HEK293 (cell line): ENCODE data around the gene PRICKLE1.

ENCODE experiments used
- CTCF ChIA-PET: fragments of 350-600 bp; formaldehyde crosslinking; extraction: SDS; loops from one replicate; lab custom pipeline; 2021; ENCODE audit warnings: antibody characterized with exemption; lab: Yijun Ruan, JAX
- POLR2A ChIA-PET: fragments of 300-600 bp; formaldehyde crosslinking; extraction: SDS; loops from one replicate; lab custom pipeline; 2020; ENCODE audit warnings: antibody characterized with exemption, inconsistent platforms; lab: Yijun Ruan, JAX
- H3K27ac ChIP-seq: fragments of 200-500 bp; sonication (Bioruptor generic); 2 replicates; pipeline ENCODE4 v1.5.1; 2014; ENCODE audit warnings: low read depth, low read length, control low read depth, inconsistent platforms; ENCODE audit errors: extremely low read depth
- H3K36me3 ChIP-seq, 2 experiments: fragments of 200-500 bp in 1 of 2; sonication (Bioruptor generic) in 1 of 2; 1 replicate in 1 of 2; 2 replicates in 1 of 2; pipeline ENCODE4 v1.5.1; 2014 to 2017; ENCODE audit warnings: inconsistent platforms in 2 of 2, low read length in 2 of 2; ENCODE audit not compliant: control insufficient read depth in 2 of 2, insufficient read depth in 1 of 2
- H3K4me1 ChIP-seq: fragments of 200-500 bp; sonication (Bioruptor generic); 2 replicates; pipeline ENCODE4 v1.5.1; 2014; ENCODE audit warnings: mild to moderate bottlenecking, low read length, inconsistent platforms; ENCODE audit not compliant: control insufficient read depth, insufficient read depth
- H3K4me3 ChIP-seq: 2 replicates; pipeline ENCODE4 v1.5.1; 2011; ENCODE audit warnings: low read depth, mild to moderate bottlenecking, control low read depth, low read length, moderate library complexity
- H3K9me3 ChIP-seq: fragments of 200-500 bp; sonication (Bioruptor generic); 2 replicates; pipeline ENCODE4 v1.5.1; 2014; ENCODE audit warnings: low read depth, low read length, inconsistent platforms; ENCODE audit not compliant: control insufficient read depth, insufficient read depth
- IKZF3 ChIP-seq: fragments of 450-650 bp; IDR thresholded peaks from 2 replicates; pipeline ENCODE4 v1.5.0; 2018; ENCODE audit warnings: missing biosample characterization, mild to moderate bottlenecking, missing genetic modification characterization, moderate library complexity
- SP2 ChIP-seq: fragments of 450-650 bp; formaldehyde crosslinking; IDR thresholded peaks from 2 replicates; pipeline ENCODE4 v1.5.1; 2016; ENCODE audit warnings: missing biosample characterization, missing genetic modification characterization
- ZNF112 ChIP-seq: fragments of 450-650 bp; formaldehyde crosslinking; IDR thresholded peaks from 2 replicates; pipeline ENCODE4 v1.5.0; 2017; ENCODE audit warnings: missing biosample characterization, missing genetic modification characterization
- ZNF133 ChIP-seq: fragments of 450-650 bp; formaldehyde crosslinking; IDR thresholded peaks from 2 replicates; pipeline ENCODE4 v1.5.1; 2016; ENCODE audit warnings: missing biosample characterization, missing genetic modification characterization
- ZNF335 ChIP-seq: fragments of 450-650 bp; formaldehyde crosslinking; conservative IDR thresholded peaks from 2 replicates; pipeline ENCODE4 v1.5.1; 2016; ENCODE audit warnings: missing biosample characterization, missing genetic modification characterization
- ZNF555 ChIP-seq: fragments of 450-650 bp; formaldehyde crosslinking; conservative IDR thresholded peaks from 2 replicates; pipeline ENCODE4 v1.5.1; 2017; ENCODE audit warnings: missing biosample characterization, mild to moderate bottlenecking, missing genetic modification characterization, inconsistent platforms
- ZNF670 ChIP-seq: fragments of 450-650 bp; formaldehyde crosslinking; IDR thresholded peaks from 2 replicates; pipeline ENCODE4 v1.5.1; 2016; ENCODE audit warnings: missing biosample characterization, missing genetic modification characterization, low read depth
- ZSCAN16 ChIP-seq: fragments of 450-650 bp; formaldehyde crosslinking; IDR thresholded peaks from 2 replicates; pipeline ENCODE4 v1.5.1; 2016; ENCODE audit warnings: missing biosample characterization, missing genetic modification characterization
- ZSCAN23 ChIP-seq: fragments of 450-650 bp; formaldehyde crosslinking; IDR thresholded peaks from 2 replicates; pipeline ENCODE4 v1.5.1; 2016; ENCODE audit warnings: missing biosample characterization, missing genetic modification characterization
- ZXDB ChIP-seq: fragments of 450-650 bp; formaldehyde crosslinking; IDR thresholded peaks from 2 replicates; pipeline ENCODE4 v1.5.1; 2016; ENCODE audit warnings: missing biosample characterization, missing genetic modification characterization
- TF ChIP-seq, protein P1 (sequence below): fragments of 450-650 bp; formaldehyde crosslinking; IDR thresholded peaks from 2 replicates; pipeline ENCODE4 v1.5.1; 2016; ENCODE audit warnings: missing biosample characterization, missing genetic modification characterization
- TF ChIP-seq, protein P2 (sequence below): fragments of 450-650 bp; formaldehyde crosslinking; IDR thresholded peaks from 2 replicates; pipeline ENCODE4 v1.5.1; 2017; ENCODE audit warnings: missing biosample characterization, missing genetic modification characterization
- TF ChIP-seq, protein P3 (sequence below): fragments of 450-650 bp; formaldehyde crosslinking; conservative IDR thresholded peaks from 2 replicates; pipeline ENCODE4 v1.5.1; 2016; ENCODE audit warnings: low read depth, missing biosample characterization, missing genetic modification characterization

PRICKLE1 gene

GRCh38 chr12:42571327-42572009 lies 18.1 kb downstream of the PRICKLE1 start:
- Histone ChIP-seq H3K4me3 (no peak overlapping the region), H3K36me3 (no peaks in the 10 kb centered on the region; a peak in 1 of 3 replicates), H3K4me1 (peaks cover 21% of the 10 kb centered on the region), H3K27ac (no peak overlapping the region), H3K9me3 (no peaks in the 10 kb centered on the region)
- ChIA-PET POLR2A (no interaction called here), CTCF (interaction anchor here (0.7 kb wide), 1 partner anchor 90 kb away, joined by 3 read pairs; no protein-coding TSS in a partner anchor)
- TF ChIP-seq, protein P1, sequence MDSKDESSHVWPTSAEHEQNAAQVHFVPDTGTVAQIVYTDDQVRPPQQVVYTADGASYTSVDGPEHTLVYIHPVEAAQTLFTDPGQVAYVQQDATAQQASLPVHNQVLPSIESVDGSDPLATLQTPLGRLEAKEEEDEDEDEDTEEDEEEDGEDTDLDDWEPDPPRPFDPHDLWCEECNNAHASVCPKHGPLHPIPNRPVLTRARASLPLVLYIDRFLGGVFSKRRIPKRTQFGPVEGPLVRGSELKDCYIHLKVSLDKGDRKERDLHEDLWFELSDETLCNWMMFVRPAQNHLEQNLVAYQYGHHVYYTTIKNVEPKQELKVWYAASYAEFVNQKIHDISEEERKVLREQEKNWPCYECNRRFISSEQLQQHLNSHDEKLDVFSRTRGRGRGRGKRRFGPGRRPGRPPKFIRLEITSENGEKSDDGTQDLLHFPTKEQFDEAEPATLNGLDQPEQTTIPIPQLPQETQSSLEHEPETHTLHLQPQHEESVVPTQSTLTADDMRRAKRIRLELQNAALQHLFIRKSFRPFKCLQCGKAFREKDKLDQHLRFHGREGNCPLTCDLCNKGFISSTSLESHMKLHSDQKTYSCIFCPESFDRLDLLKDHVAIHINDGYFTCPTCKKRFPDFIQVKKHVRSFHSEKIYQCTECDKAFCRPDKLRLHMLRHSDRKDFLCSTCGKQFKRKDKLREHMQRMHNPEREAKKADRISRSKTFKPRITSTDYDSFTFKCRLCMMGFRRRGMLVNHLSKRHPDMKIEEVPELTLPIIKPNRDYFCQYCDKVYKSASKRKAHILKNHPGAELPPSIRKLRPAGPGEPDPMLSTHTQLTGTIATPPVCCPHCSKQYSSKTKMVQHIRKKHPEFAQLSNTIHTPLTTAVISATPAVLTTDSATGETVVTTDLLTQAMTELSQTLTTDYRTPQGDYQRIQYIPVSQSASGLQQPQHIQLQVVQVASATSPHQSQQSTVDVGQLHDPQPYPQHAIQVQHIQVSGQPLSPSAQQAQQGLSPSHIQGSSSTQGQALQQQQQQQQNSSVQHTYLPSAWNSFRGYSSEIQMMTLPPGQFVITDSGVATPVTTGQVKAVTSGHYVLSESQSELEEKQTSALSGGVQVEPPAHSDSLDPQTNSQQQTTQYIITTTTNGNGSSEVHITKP (tag by site-specific recombination), result peak; percentile 80
- TF ChIP-seq, protein P2, sequence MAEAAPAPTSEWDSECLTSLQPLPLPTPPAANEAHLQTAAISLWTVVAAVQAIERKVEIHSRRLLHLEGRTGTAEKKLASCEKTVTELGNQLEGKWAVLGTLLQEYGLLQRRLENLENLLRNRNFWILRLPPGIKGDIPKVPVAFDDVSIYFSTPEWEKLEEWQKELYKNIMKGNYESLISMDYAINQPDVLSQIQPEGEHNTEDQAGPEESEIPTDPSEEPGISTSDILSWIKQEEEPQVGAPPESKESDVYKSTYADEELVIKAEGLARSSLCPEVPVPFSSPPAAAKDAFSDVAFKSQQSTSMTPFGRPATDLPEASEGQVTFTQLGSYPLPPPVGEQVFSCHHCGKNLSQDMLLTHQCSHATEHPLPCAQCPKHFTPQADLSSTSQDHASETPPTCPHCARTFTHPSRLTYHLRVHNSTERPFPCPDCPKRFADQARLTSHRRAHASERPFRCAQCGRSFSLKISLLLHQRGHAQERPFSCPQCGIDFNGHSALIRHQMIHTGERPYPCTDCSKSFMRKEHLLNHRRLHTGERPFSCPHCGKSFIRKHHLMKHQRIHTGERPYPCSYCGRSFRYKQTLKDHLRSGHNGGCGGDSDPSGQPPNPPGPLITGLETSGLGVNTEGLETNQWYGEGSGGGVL (tag by site-specific recombination), result no peak

- ChIA-PET POLR2A (interaction anchor here (1.5 kb wide), 1 partner anchor 87 kb away, joined by 4 read pairs; no protein-coding TSS in a partner anchor), CTCF (interaction anchor here (0.6 to 2.7 kb wide), 15 partner anchors 8 to 961 kb away, joined by 3 to 25 read pairs (median 4); no protein-coding TSS in a partner anchor)
- Histone ChIP-seq H3K27ac (no peak overlapping the region; the same call in 1 of the 2 replicates), H3K9me3 (no peaks in the 10 kb centered on the region), H3K4me1 (peaks cover 15% of the 10 kb centered on the region), H3K36me3 (no peaks in the 10 kb centered on the region; a peak in 1 of 3 replicates), H3K4me3 (no peak overlapping the region)
- TF ChIP-seq ZNF670 (tag by site-specific recombination) (no peak), ZNF133 (tag by site-specific recombination) (no peak)
Measured at GRCh38 chr12:42570076-42570475, 19.5 kb downstream of the PRICKLE1 start.

DNA sequence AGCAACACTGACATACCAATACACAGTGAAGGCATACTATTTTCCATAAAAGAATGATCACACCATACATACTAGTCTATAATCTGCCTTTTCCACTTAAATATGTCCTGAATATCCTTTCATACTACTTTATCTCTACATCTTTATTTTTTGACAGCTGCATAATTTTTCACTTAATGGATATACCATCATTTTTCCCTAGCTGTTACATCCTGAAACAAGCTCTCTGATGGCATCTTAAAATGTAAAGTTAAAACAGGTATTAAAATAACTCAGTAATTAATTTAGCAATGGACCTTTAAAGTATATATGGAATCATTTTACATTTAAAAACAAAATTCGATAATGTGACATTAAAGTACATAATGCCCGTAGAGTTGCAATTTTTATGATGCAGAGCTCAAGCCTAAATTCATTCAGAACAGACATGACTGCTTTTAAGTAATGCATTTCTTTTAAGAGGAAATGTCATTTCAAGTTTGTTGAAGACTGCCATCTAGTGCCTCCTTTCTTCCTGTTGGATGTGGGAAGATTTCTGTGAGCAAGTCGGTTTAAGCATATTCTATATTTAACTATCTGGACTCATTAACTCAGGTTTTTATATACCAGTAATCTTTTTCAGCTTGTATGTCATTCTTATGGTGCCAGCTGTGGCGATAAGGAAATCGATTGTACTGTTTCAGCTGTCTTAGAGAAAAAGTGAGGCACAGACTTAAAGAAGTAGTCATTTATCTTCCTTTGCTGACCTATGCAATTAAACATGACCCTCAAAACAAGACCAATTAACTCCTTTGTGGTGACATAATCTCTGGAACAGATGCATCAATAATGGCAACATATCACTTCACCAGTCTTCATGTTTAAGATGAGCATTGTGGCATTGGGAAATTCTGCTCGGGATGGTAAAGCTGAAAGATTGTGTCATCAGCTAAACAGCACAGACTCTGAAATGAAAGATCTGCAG lies 20.3 kb downstream of the PRICKLE1 start:
- Histone ChIP-seq H3K9me3 (no peaks in the 10 kb centered on the region), H3K36me3 (no peaks in the 10 kb centered on the region; a peak in 1 of 3 replicates), H3K4me3 (no peak overlapping the region), H3K4me1 (peaks cover 7% of the 10 kb centered on the region), H3K27ac (no peak overlapping the region; the same call in 1 of the 2 replicates)
- CTCF ChIA-PET, result interaction anchor here (0.6 to 2.7 kb wide), 32 partner anchors 9 to 1303 kb away, joined by 3 to 25 read pairs (median 4); no protein-coding TSS in a partner anchor
- POLR2A ChIA-PET, result interaction anchor here (1.5 kb wide), 1 partner anchor 86 kb away, joined by 4 read pairs; no protein-coding TSS in a partner anchor
- peak; percentile 55 for TF ChIP-seq IKZF3 (tag by site-specific recombination)
- peak; percentile 80 for TF ChIP-seq ZXDB (tag by site-specific recombination)
- TF ChIP-seq ZSCAN16 (tag by site-specific recombination), result no peak
- TF ChIP-seq, protein P2 (tag by site-specific recombination), result 0 out of 2 replicates have a peak, but pooled peaks have one; percentile 15
- TF ChIP-seq, protein P3, sequence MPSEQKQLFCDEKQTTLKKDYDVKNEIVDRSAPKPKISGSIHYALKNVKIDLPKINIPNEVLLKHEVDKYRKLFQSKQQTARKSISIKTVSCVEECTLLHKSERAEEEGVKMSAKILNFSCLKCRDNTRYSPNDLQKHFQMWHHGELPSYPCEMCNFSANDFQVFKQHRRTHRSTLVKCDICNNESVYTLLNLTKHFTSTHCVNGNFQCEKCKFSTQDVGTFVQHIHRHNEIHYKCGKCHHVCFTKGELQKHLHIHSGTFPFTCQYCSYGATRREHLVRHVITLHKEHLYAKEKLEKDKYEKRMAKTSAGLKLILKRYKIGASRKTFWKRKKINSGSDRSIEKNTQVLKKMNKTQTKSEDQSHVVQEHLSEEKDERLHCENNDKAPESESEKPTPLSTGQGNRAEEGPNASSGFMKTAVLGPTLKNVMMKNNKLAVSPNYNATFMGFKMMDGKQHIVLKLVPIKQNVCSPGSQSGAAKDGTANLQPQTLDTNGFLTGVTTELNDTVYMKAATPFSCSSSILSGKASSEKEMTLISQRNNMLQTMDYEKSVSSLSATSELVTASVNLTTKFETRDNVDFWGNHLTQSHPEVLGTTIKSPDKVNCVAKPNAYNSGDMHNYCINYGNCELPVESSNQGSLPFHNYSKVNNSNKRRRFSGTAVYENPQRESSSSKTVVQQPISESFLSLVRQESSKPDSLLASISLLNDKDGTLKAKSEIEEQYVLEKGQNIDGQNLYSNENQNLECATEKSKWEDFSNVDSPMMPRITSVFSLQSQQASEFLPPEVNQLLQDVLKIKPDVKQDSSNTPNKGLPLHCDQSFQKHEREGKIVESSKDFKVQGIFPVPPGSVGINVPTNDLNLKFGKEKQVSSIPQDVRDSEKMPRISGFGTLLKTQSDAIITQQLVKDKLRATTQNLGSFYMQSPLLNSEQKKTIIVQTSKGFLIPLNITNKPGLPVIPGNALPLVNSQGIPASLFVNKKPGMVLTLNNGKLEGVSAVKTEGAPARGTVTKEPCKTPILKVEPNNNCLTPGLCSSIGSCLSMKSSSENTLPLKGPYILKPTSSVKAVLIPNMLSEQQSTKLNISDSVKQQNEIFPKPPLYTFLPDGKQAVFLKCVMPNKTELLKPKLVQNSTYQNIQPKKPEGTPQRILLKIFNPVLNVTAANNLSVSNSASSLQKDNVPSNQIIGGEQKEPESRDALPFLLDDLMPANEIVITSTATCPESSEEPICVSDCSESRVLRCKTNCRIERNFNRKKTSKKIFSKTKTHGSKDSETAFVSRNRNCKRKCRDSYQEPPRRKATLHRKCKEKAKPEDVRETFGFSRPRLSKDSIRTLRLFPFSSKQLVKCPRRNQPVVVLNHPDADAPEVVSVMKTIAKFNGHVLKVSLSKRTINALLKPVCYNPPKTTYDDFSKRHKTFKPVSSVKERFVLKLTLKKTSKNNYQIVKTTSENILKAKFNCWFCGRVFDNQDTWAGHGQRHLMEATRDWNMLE (tag by site-specific recombination), result peak; percentile 35
- no peak for TF ChIP-seq ZNF555
- no peak for TF ChIP-seq ZNF112 (tag by site-specific recombination)
- no peak for TF ChIP-seq SP2 (tag by site-specific recombination)
- TF ChIP-seq ZSCAN23 (tag by site-specific recombination), result peak; percentile 76
- TF ChIP-seq ZNF335 (tag by site-specific recombination), result 0 out of 2 replicates have a peak, but pooled peaks have one; percentile 16
